Measurements from ENCODE around the gene CNTFR. TPM values are rescaled to one million over a fixed set of nuclear protein-coding genes. Genes with fewer than 3 reads are reported as not detected.

Gene CNTFR
- total RNA-seq, 1 donor from 2014 or later = 2.5 TPM

DNA sequence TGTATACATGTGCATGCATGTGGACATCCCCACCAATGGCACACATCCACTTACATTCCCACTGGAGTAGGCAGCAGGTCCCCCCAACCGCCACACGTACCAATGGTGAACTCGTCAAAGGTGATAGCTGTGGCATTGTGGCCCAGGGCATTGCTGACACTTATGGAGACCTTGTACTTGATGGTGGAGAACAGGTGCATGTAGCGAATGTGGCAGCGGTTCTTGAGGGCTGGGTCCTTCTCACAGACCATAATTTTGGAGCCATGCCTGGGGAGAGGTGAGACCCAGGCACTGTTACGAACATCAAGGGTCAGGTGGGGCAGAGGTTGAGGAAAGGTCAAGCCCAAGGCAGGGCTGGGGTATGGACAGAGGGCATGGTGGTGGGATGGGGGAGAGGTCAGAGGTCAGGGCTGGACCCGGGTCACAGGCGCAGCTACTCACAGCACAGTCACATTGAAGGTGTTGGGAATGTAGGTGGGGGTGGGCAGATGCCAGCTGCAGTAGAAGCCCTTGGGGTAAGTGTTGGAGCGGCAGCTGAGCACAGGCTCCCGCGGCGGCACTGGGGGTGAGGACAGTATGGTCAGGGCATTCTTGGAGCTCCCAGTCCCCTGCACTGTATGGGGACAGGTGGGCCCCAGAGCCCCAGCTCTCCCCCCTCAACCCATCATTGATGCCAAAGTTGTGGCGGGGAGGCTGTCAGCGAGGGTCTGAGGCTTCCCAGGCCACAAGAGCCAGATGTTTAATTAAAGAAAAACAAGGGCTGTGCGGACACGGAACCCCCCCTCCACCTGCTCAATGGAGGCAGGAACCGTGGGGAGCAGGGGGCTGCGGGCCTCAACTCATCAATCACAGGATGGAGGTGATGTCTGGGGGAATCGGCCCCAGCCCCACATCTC lies 31.9 kb downstream of the CNTFR start:
- ATAC-seq (no peak), DNase-seq (no peak)
- intact Hi-C loops (cut with DNase I) = no loop called here
- H3K9me3 ChIP-seq = no peaks in the 10 kb centered on the region
- H3K27ac ChIP-seq = no peak overlapping the region
- H3K36me3 ChIP-seq = no peaks in the 10 kb centered on the region
- H3K4me3 ChIP-seq = no peak overlapping the region
- TF ChIP-seq, protein P1, sequence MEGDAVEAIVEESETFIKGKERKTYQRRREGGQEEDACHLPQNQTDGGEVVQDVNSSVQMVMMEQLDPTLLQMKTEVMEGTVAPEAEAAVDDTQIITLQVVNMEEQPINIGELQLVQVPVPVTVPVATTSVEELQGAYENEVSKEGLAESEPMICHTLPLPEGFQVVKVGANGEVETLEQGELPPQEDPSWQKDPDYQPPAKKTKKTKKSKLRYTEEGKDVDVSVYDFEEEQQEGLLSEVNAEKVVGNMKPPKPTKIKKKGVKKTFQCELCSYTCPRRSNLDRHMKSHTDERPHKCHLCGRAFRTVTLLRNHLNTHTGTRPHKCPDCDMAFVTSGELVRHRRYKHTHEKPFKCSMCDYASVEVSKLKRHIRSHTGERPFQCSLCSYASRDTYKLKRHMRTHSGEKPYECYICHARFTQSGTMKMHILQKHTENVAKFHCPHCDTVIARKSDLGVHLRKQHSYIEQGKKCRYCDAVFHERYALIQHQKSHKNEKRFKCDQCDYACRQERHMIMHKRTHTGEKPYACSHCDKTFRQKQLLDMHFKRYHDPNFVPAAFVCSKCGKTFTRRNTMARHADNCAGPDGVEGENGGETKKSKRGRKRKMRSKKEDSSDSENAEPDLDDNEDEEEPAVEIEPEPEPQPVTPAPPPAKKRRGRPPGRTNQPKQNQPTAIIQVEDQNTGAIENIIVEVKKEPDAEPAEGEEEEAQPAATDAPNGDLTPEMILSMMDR (IDR thresholded peaks at IDR 0.05) = no peak
- peaks cover 19% of the 10 kb centered on the region for H3K4me1 ChIP-seq
- H3K27me3 ChIP-seq (ENCODE audit: low read depth) = peaks cover 42% of the 10 kb centered on the region

DNA sequence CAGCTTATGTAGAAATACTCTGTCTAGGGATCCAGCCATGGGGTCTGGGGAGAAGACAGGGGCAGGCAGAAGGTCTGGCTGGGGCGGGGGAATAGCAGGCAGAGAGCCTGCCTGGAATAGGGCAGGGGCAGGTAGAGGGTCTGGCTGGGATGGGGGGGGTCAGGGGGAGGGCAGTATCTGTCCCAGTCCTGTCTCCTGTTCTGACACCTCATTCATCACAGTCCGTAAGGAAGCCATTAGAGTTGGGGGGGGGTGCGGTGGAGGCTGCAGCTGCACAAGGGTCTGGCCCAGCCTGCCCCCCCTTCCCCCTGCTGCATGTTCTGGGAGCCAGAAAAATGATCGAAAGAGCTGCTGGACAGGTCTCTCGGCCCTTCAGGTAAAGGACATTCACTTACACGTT lies 32.6 kb downstream of the CNTFR start:
- TF ChIP-seq, protein P1 (IDR thresholded peaks at IDR 0.05) = no peak
- H3K9me3 ChIP-seq = no peaks in the 10 kb centered on the region
- intact Hi-C loops (cut with DNase I) = no loop called here
- H3K4me3 ChIP-seq = no peak overlapping the region
- no peak overlapping the region for H3K27ac ChIP-seq
- no peaks in the 10 kb centered on the region for H3K36me3 ChIP-seq
- ATAC-seq = no peak
- DNase-seq = no peak
- peaks cover 19% of the 10 kb centered on the region for H3K4me1 ChIP-seq
- peaks cover 41% of the 10 kb centered on the region for H3K27me3 ChIP-seq (ENCODE audit: low read depth)

DNA sequence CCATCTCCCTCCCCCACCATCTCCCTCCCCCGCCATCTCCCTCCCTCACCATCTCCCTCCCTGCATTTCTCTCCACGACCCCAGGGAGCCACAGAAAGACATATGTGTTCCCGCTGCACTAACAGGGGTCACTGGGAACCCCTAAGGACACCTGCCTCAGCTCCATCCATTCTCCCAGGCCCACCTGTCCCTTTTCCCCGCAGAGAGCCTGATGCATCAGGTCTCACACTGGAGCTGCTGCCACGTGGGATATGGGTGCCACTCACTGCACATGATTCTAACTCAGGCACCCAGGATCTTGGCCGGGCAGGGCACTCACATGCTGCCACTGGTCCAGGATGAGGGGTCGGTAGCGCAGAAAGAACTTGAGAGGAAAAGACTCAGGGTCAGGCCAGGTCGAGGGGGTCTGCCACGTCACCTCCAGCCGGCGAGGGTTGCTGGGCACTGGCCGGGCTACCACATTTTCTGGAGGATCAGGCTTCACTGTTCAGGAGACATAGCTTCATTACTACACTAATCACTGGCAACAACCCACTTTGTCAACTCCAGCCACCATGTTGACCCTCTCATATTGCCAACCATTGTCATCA lies 33.5 kb downstream of the CNTFR start:
- Histone ChIP-seq H3K9me3 (no peaks in the 10 kb centered on the region), H3K4me1 (peaks cover 19% of the 10 kb centered on the region), H3K27ac (no peak overlapping the region), H3K36me3 (no peaks in the 10 kb centered on the region), H3K4me3 (no peak overlapping the region), H3K27me3 (ENCODE audit: low read depth) (peaks cover 39% of the 10 kb centered on the region)
- no peak for DNase-seq
- no peak for ATAC-seq
- intact Hi-C loops (cut with DNase I) = no loop called here
- TF ChIP-seq, protein P1 (IDR thresholded peaks at IDR 0.05) = no peak

DNA sequence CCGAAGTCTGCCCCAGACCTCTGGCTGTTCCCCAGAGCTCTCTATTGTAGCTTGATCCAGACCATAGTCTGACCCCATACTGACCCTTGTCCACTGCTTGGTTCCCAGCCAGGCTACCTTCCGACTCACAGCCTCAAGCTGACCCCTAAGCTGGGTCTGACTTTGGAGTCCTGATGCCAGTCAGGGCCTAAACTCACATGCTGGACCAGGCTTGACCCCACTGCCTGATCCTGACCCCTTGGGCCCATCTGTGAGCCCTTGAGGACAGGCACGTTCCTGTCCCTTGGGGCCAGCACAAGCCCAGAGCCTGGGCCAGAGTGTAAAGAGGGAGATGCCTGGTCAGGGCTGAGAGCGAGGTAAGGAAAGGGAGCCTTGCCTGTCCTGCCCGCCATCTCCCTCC lies 34.0 kb downstream of the CNTFR start:
- H3K9me3 ChIP-seq = no peaks in the 10 kb centered on the region
- TF ChIP-seq, protein P1 (IDR thresholded peaks at IDR 0.05) = no peak
- DNase-seq (no peak), ATAC-seq (no peak)
- H3K27me3 ChIP-seq (ENCODE audit: low read depth) = peaks cover 33% of the 10 kb centered on the region
- no peak overlapping the region for H3K4me3 ChIP-seq
- no peak overlapping the region for H3K27ac ChIP-seq
- no peaks in the 10 kb centered on the region for H3K36me3 ChIP-seq
- H3K4me1 ChIP-seq = peaks cover 13% of the 10 kb centered on the region
- intact Hi-C loops (cut with DNase I) = no loop called here

DNA sequence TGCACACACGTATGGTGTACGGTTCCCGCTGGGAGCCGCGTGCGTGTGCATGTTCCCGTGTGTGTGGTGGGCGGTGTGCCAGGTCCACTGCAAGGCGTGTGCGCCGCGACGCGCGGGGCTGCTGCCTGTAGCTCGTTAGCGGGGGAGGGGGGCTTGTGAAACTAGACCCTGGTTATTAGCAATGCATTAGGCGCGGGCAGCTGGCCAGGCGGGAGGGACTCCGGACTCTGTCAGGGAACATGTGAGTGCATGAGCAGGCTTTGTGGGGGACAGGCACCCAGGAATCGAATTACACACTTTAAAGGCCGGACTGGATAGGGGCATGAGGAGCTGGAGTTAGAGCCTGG lies 34.5 kb downstream of the CNTFR start:
- TF ChIP-seq, protein P1 (IDR thresholded peaks at IDR 0.05) = no peak
- no peak overlapping the region for H3K4me3 ChIP-seq
- intact Hi-C loops (cut with DNase I) = no loop called here
- no peaks in the 10 kb centered on the region for H3K9me3 ChIP-seq
- H3K27me3 ChIP-seq (ENCODE audit: low read depth) = peaks cover 28% of the 10 kb centered on the region
- DNase-seq (no peak), ATAC-seq (no peak)
- H3K36me3 ChIP-seq = no peaks in the 10 kb centered on the region
- H3K4me1 ChIP-seq = peaks cover 8% of the 10 kb centered on the region
- H3K27ac ChIP-seq = no peak overlapping the region
